ENCODE results near the gene FGFR4. TPM values are rescaled to one million over a fixed set of nuclear protein-coding genes. Genes with fewer than 3 reads are reported as not detected.

The FGFR4 gene
- total RNA-seq, 1 donor from 2014 or later = 0.93 TPM

GRCh38 chr5:177140312-177140711, 53.6 kb downstream of the FGFR4 start:
- Histone ChIP-seq H3K4me3 (no peak overlapping the region), H3K4me1 (peaks cover 74% of the 10 kb centered on the region), H3K27me3 (ENCODE audit: low read depth) (no peaks in the 10 kb centered on the region), H3K27ac (replicated peaks) (no peak overlapping the region), H3K36me3 (peaks cover 60% of the 10 kb centered on the region), H3K9me3 (replicated peaks) (no peaks in the 10 kb centered on the region)
- DNase-seq = no peak
- intact Hi-C loops (cut with micrococcal nuclease) = no loop called here
- no peak for TF ChIP-seq CTCF (IDR thresholded peaks at IDR 0.05; ENCODE audit: borderline replicate concordance)

GRCh38 chr5:177141496-177141895, 54.8 kb downstream of the FGFR4 start:
- H3K36me3 ChIP-seq = peaks cover 57% of the 10 kb centered on the region
- no peak for TF ChIP-seq CTCF (IDR thresholded peaks at IDR 0.05; ENCODE audit: borderline replicate concordance)
- peaks cover 62% of the 10 kb centered on the region for H3K4me1 ChIP-seq

GRCh38 chr5:177142098-177142611, 55.4 kb downstream of the FGFR4 start:
- TF ChIP-seq CTCF (IDR thresholded peaks at IDR 0.05; ENCODE audit: borderline replicate concordance) = no peak
- no peak for DNase-seq
- Histone ChIP-seq H3K27ac (replicated peaks) (peak overlapping the region; percentile 17), H3K4me1 (peaks cover 56% of the 10 kb centered on the region), H3K4me3 (no peak overlapping the region), H3K27me3 (ENCODE audit: low read depth) (no peaks in the 10 kb centered on the region), H3K36me3 (peaks cover 59% of the 10 kb centered on the region), H3K9me3 (replicated peaks) (no peaks in the 10 kb centered on the region)
- intact Hi-C loops (cut with micrococcal nuclease) = no loop called here

More at GRCh38 chr5:177141496-177141895, 54.8 kb downstream of the FGFR4 start:
- Histone ChIP-seq H3K27me3 (ENCODE audit: low read depth) (no peaks in the 10 kb centered on the region), H3K4me3 (no peak overlapping the region), H3K9me3 (replicated peaks) (no peaks in the 10 kb centered on the region), H3K27ac (replicated peaks) (no peak overlapping the region)
- no peak for DNase-seq
- intact Hi-C loops (cut with micrococcal nuclease) = no loop called here

GRCh38 chr5:177142778-177143177, 56.1 kb downstream of the FGFR4 start:
- Histone ChIP-seq H3K27me3 (ENCODE audit: low read depth) (no peaks in the 10 kb centered on the region), H3K4me3 (no peak overlapping the region), H3K27ac (replicated peaks) (peak overlapping the region; percentile 17), H3K4me1 (peaks cover 50% of the 10 kb centered on the region), H3K36me3 (peaks cover 56% of the 10 kb centered on the region), H3K9me3 (replicated peaks) (no peaks in the 10 kb centered on the region)
- DNase-seq = no peak
- TF ChIP-seq CTCF (IDR thresholded peaks at IDR 0.05; ENCODE audit: borderline replicate concordance) = no peak
- intact Hi-C loops (cut with micrococcal nuclease) = no loop called here

- TF ChIP-seq CTCF (IDR thresholded peaks at IDR 0.05; ENCODE audit: borderline replicate concordance) = no peak
- Histone ChIP-seq H3K27ac (replicated peaks) (no peak overlapping the region), H3K36me3 (peaks cover 61% of the 10 kb centered on the region), H3K4me3 (no peak overlapping the region), H3K9me3 (replicated peaks) (no peaks in the 10 kb centered on the region), H3K27me3 (ENCODE audit: low read depth) (no peaks in the 10 kb centered on the region), H3K4me1 (peaks cover 10% of the 10 kb centered on the region)
- DNase-seq = no peak
- intact Hi-C loops (cut with micrococcal nuclease) = no loop called here
Observed at GRCh38 chr5:177146891-177147638, 60.4 kb downstream of the FGFR4 start.

Other genes starting within 250 kb of the FGFR4 start
- 3.5 TPM for gene HK3, start 187.6 kb upstream of the FGFR4 start, total RNA-seq
- gene UIMC1, start 80.1 kb upstream of the FGFR4 start, total RNA-seq = 30.7 TPM
- 8.5 TPM for gene ZNF346, start 64.2 kb upstream of the FGFR4 start, total RNA-seq
- 40.8 TPM for gene NSD1, start 46.9 kb downstream of the FGFR4 start, total RNA-seq
- 25.3 TPM for gene RAB24, start 216.8 kb downstream of the FGFR4 start, total RNA-seq
- 40.0 TPM for gene PRELID1, start 216.9 kb downstream of the FGFR4 start, total RNA-seq
- 2.3 TPM for gene MXD3, start 225.0 kb downstream of the FGFR4 start, total RNA-seq